WERI-Rb-1 (cell line): ENCODE data around the gene WWOX.

Source experiments
- DNase-seq: peaks from one replicate; pipeline ENCODE4 v3.0.0-alpha.2; 2020
- H3K27ac ChIP-seq: fragments of 250-450 bp; sonication (Bioruptor Pico); 2 replicates; pipeline ENCODE4 v1.5.1; 2020; ENCODE audit warnings: mild to moderate bottlenecking, moderate library complexity
- H3K27me3 ChIP-seq: fragments of 250-450 bp; sonication (Bioruptor Pico); 2 replicates; pipeline ENCODE4 v1.5.1; 2021; ENCODE audit warnings: mild to moderate bottlenecking, low read depth, moderate library complexity; ENCODE audit not compliant: insufficient read depth, severe bottlenecking
- H3K36me3 ChIP-seq: fragments of 250-450 bp; sonication (Bioruptor Pico); 2 replicates; pipeline ENCODE4 v1.5.1; 2020; ENCODE audit warnings: mild to moderate bottlenecking, moderate library complexity
- H3K4me3 ChIP-seq: 2 replicates; pipeline ENCODE4 v1.5.1; 2011; ENCODE audit warnings: low read depth, mild to moderate bottlenecking, control low read depth, low read length
- H3K9me3 ChIP-seq: fragments of 250-450 bp; sonication (Bioruptor Pico); 2 replicates; pipeline ENCODE4 v1.5.1; 2021; ENCODE audit warnings: mild to moderate bottlenecking, moderate library complexity; ENCODE audit not compliant: severe bottlenecking
- CTCF ChIP-seq: IDR thresholded peaks from 2 replicates; pipeline ENCODE4 v1.5.1; 2011; ENCODE audit warnings: low read depth, mild to moderate bottlenecking, control low read depth, inconsistent platforms, low read length

WWOX gene

GRCh38 chr16:79113826-79114225, 1014.4 kb downstream of the WWOX start:
- H3K4me3 ChIP-seq: no peak overlapping the region
- DNase-seq: no peak
- H3K36me3 ChIP-seq: no peaks in the 10 kb centered on the region
- TF ChIP-seq CTCF: no peak
- H3K27ac ChIP-seq: no peak overlapping the region
- no peaks in the 10 kb centered on the region for H3K27me3 ChIP-seq
- peaks cover 2% of the 10 kb centered on the region for H3K9me3 ChIP-seq

GRCh38 chr16:79114759-79115158, 1015.3 kb downstream of the WWOX start:
- H3K4me3 ChIP-seq: no peak overlapping the region
- peaks cover 2% of the 10 kb centered on the region for H3K9me3 ChIP-seq
- no peaks in the 10 kb centered on the region for H3K27me3 ChIP-seq
- no peak overlapping the region for H3K27ac ChIP-seq
- no peak for TF ChIP-seq CTCF
- no peak for DNase-seq
- no peaks in the 10 kb centered on the region for H3K36me3 ChIP-seq

- H3K9me3 ChIP-seq: peaks cover 2% of the 10 kb centered on the region
- DNase-seq: no peak
- H3K27me3 ChIP-seq: no peaks in the 10 kb centered on the region
- TF ChIP-seq CTCF: no peak
- no peak overlapping the region for H3K27ac ChIP-seq
- H3K4me3 ChIP-seq: no peak overlapping the region
- no peaks in the 10 kb centered on the region for H3K36me3 ChIP-seq
Observed at GRCh38 chr16:79121906-79122305, 1022.5 kb downstream of the WWOX start.

GRCh38 chr16:79122343-79122742, 1022.9 kb downstream of the WWOX start:
- Histone ChIP-seq H3K9me3 (no peaks in the 10 kb centered on the region), H3K27me3 (no peaks in the 10 kb centered on the region), H3K27ac (no peak overlapping the region), H3K36me3 (no peaks in the 10 kb centered on the region), H3K4me3 (no peak overlapping the region)
- DNase-seq: no peak
- TF ChIP-seq CTCF: no peak

GRCh38 chr16:79124016-79124756, 1024.7 kb downstream of the WWOX start:
- Histone ChIP-seq H3K27ac (no peak overlapping the region), H3K36me3 (no peaks in the 10 kb centered on the region), H3K4me3 (no peak overlapping the region), H3K9me3 (no peaks in the 10 kb centered on the region), H3K27me3 (no peaks in the 10 kb centered on the region)
- no peak for TF ChIP-seq CTCF
- no peak for DNase-seq

GRCh38 chr16:79127766-79128165, 1028.3 kb downstream of the WWOX start:
- DNase-seq: no peak
- no peak overlapping the region for H3K4me3 ChIP-seq
- no peak for TF ChIP-seq CTCF
- no peaks in the 10 kb centered on the region for H3K27me3 ChIP-seq
- H3K9me3 ChIP-seq: no peaks in the 10 kb centered on the region
- no peaks in the 10 kb centered on the region for H3K36me3 ChIP-seq
- H3K27ac ChIP-seq: no peak overlapping the region
